GM19193 (cell line): ENCODE data around the gene TBX4.

ENCODE experiments used
- POLR2A ChIP-seq: IDR thresholded peaks from 4 replicates; pipeline ENCODE4 v1.6.1; 2011; ENCODE audit not compliant: insufficient read depth, insufficient read length; ENCODE audit errors: extremely low read depth

TBX4 gene

GRCh38 chr17:61517265-61517664 is 65.0 kb downstream of the TBX4 start:
- no peak for TF ChIP-seq POLR2A

- no peak for TF ChIP-seq POLR2A
Observed at GRCh38 chr17:61517843-61518606, 65.8 kb downstream of the TBX4 start.

- no peak for TF ChIP-seq POLR2A
Observed at GRCh38 chr17:61519139-61519538, 66.9 kb downstream of the TBX4 start.

GRCh38 chr17:61519754-61520440 is 67.7 kb downstream of the TBX4 start:
- TF ChIP-seq POLR2A: no peak

- no peak for TF ChIP-seq POLR2A
Observed at GRCh38 chr17:61520897-61521296, 68.7 kb downstream of the TBX4 start.

- no peak for TF ChIP-seq POLR2A
Observed at GRCh38 chr17:61522088-61522487, 69.9 kb downstream of the TBX4 start.

GRCh38 chr17:61524319-61524718 is 72.1 kb downstream of the TBX4 start:
- TF ChIP-seq POLR2A: no peak

GRCh38 chr17:61528171-61528570 is 75.9 kb downstream of the TBX4 start:
- no peak for TF ChIP-seq POLR2A

GRCh38 chr17:61531223-61531622 is 79.0 kb downstream of the TBX4 start:
- TF ChIP-seq POLR2A: no peak

GRCh38 chr17:61532826-61533225 is 80.6 kb downstream of the TBX4 start:
- no peak for TF ChIP-seq POLR2A

- TF ChIP-seq POLR2A: no peak
Observed at GRCh38 chr17:61533797-61534196, 81.6 kb downstream of the TBX4 start.

GRCh38 chr17:61534414-61534813 is 82.2 kb downstream of the TBX4 start:
- TF ChIP-seq POLR2A: no peak
